ENCODE data around the gene MPP3. TPM values are rescaled to one million over a fixed set of nuclear protein-coding genes. Genes with fewer than 3 reads are reported as not detected.

The MPP3 gene
- total and polyA plus RNA-seq, 9 of the 15 experiments (the other 6 are each of a cell fraction or from before 2014, with no cell fraction given): 0.41 to 10.4 (median 4.5) TPM

DNA sequence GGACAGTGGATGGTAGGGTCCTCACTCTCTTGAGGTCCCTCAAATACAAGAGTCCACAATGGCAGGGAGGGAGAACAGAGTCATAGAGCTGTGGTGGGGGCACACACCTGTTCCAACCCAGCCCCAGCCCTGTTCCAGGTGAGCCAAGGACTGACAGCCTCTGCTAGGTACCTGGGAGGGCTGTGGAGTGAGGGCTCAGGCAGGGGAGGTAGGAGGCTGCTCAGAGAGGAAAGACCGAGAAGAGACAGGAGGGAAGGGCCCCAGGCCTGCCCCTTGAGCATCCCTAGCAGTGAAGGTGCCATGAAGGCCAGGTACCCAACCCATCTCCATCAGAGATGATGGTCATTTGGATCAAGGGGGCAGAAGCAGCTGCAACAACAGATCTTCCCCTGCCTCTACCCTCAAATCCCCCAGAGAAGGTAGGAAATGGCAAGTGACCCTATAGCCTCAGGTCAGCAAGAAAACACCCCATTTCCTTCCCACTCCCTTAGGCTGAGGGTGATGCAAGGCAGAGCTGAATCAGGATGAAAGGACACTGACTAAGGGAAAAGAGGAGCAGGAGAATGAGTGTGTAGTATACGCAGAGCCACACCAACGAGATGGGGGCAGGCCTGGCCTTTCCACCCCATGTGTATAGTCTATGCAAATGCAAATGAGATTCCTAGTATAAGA is 42.7 kb upstream of the MPP3 start (continued):
- peak; percentile 79 for TF ChIP-seq POLR2AphosphoS5 (IDR thresholded peaks at IDR 0.05; ENCODE audit: control insufficient read depth, insufficient read depth, low read depth, low read length)
- TF ChIP-seq TCF3 (CRISPR knock-in tag; IDR thresholded peaks at IDR 0.05): no peak
- TF ChIP-seq GATA2 (CRISPR knock-in tag; IDR thresholded peaks at IDR 0.05): no peak
- TF ChIP-seq, protein P1, sequence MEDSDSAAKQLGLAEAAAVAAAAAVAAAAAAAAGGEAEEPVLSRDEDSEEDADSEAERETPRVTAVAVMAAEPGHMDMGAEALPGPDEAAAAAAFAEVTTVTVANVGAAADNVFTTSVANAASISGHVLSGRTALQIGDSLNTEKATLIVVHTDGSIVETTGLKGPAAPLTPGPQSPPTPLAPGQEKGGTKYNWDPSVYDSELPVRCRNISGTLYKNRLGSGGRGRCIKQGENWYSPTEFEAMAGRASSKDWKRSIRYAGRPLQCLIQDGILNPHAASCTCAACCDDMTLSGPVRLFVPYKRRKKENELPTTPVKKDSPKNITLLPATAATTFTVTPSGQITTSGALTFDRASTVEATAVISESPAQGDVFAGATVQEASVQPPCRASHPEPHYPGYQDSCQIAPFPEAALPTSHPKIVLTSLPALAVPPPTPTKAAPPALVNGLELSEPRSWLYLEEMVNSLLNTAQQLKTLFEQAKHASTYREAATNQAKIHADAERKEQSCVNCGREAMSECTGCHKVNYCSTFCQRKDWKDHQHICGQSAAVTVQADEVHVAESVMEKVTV (CRISPR knock-in tag; IDR thresholded peaks at IDR 0.05): no peak
- no peak for TF ChIP-seq SRSF1 (IDR thresholded peaks at IDR 0.05; ENCODE audit: low read depth, low read length)
- TF ChIP-seq RBFOX2 (IDR thresholded peaks at IDR 0.05; ENCODE audit: low read depth, low read length): 0 out of 2 replicates have a peak, but pooled peaks have one; percentile 13
- no peak for TF ChIP-seq HMBOX1 (IDR thresholded peaks at IDR 0.05)
- no peak for TF ChIP-seq ZNF408 (CRISPR knock-in tag; IDR thresholded peaks at IDR 0.05; ENCODE audit: low read depth)
- peak; percentile 71 for TF ChIP-seq POLR2A (conservative IDR thresholded peaks at IDR 0.05)
- no peak for TF ChIP-seq GATAD2A (IDR thresholded peaks at IDR 0.05)
- no peak for TF ChIP-seq GATAD2B (IDR thresholded peaks at IDR 0.05; ENCODE audit: borderline replicate concordance)
- TF ChIP-seq PHB2 (IDR thresholded peaks at IDR 0.05; ENCODE audit: low read depth): no peak

Data from K562 (cell line).